PFSK-1 (cell line): ENCODE results near the gene TBC1D8.

Experiments used
- FOXP2 ChIP-seq: optimal IDR thresholded peaks from 2 replicates; pipeline ENCODE3; 2011; ENCODE audit warnings: borderline replicate concordance, control low read depth, inconsistent platforms; ENCODE audit not compliant: insufficient read depth; ENCODE audit errors: extremely low read length, extremely low read depth
- POLR2AphosphoS5 ChIP-seq: IDR thresholded peaks from 2 replicates; pipeline ENCODE4 v1.6.1; 2012; ENCODE audit warnings: low read depth, mild to moderate bottlenecking, control low read depth, low read length, moderate library complexity
- REST ChIP-seq, 2 experiments: IDR thresholded peaks; 2 replicates each; pipeline versions ENCODE4 v1.6.1 to v1.8.0; 2011 to 2012; ENCODE audit warnings: low read depth in 2 of 2, low read length in 2 of 2, control low read depth in 1 of 2, inconsistent platforms in 1 of 2, mild to moderate bottlenecking in 1 of 2, moderate library complexity in 1 of 2; ENCODE audit not compliant: insufficient read depth in 1 of 2
- SIN3A ChIP-seq: IDR thresholded peaks from 2 replicates; pipeline ENCODE4 v1.6.1; 2012; ENCODE audit warnings: mild to moderate bottlenecking, low read length, moderate library complexity, borderline replicate concordance; ENCODE audit not compliant: insufficient read depth
- TAF1 ChIP-seq: IDR thresholded peaks from 2 replicates; pipeline ENCODE4 v1.6.1; 2012; ENCODE audit warnings: low read length, control low read depth, borderline replicate concordance; ENCODE audit not compliant: insufficient read depth

Gene TBC1D8

DNA sequence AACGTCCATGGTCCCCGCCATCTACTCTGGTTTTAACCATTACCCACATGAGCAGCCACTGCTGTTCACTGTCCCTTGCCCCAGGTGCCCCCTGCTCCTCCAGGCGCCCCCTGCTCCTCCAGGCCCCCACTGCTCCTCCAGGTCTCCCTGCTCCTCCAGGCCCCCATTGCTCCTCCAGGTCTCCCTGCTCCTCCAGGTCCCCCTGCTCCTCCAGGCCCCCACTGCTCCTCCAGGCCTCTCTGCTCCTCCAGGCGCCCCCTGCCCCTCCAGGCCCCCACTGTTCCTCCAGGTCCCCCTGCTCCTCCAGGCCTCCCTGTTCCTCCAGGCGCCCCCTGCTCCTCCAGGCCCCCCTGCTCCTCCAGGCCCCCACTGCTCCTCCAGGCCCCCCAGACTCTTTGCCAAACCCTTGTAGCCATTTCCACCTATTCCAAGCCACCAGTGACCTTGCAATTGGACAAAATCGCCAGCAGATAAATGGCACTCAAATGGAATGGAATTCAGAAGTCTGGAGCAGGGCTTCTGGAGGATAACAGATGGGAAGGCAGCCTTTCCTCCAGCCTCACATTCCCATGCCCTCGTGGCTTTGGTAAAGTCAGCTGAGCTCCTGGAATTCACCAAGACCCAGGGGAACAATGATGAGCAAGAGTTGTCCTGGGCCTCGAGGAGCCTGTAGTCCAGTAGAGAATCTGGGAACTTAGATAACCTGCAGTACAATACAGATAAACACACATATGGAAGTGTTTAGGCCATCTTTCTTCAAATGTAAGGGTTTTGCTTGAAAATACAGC, 162.4 kb downstream of the TBC1D8 start:
- TF ChIP-seq FOXP2 = no peak
- no peak for TF ChIP-seq SIN3A
- no peak for TF ChIP-seq TAF1
- TF ChIP-seq REST (IDR thresholded peaks at IDR 0.05; ENCODE audit: insufficient read depth in 1 of 2, low read depth in 2 of 2, low read length in 2 of 2) = no peak
- TF ChIP-seq POLR2AphosphoS5 = no peak

DNA sequence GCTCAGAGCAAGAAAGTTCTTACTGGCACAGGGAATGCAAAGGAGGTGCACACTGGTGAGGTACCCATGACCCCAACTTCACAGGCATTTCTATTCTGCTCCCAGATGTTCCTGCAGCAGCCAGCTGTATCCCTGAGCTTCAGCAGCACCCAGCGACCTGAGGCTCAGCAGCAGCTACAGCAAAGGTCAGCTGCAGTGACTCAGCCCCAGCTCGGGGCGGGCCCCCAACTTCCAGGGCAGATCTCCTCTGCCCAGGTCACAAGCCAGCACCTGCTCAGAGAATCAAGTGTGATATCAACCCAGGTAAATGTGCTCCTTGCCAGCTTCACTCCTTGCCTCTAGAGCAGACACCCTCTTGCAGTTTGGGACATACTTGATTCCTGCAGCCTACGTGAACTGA, 163.2 kb downstream of the TBC1D8 start:
- TF ChIP-seq SIN3A = no peak
- no peak for TF ChIP-seq REST (IDR thresholded peaks at IDR 0.05; ENCODE audit: insufficient read depth in 1 of 2, low read depth in 2 of 2, low read length in 2 of 2)
- TF ChIP-seq POLR2AphosphoS5 = no peak
- TF ChIP-seq FOXP2 = no peak
- no peak for TF ChIP-seq TAF1

DNA sequence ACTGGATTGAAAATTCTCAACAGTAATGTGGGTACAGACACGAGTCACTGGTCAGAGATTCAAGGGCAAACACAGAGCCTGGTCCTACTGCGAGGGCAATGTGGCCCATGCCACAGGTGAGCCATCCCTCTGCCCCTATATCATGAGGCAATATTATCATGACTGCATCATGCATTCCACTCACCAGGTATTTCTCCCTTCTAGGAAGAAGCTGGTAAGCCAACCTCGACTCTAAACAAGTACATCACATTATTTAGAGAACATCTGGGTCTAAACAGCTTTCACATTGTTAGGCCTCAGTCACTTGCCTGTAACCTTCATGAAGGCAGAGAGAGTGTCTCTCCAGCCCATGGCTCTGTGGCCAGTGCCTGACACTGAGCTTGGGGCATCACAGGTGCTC, 163.6 kb downstream of the TBC1D8 start:
- no peak for TF ChIP-seq FOXP2
- TF ChIP-seq POLR2AphosphoS5 = no peak
- no peak for TF ChIP-seq TAF1
- no peak for TF ChIP-seq REST (IDR thresholded peaks at IDR 0.05; ENCODE audit: insufficient read depth in 1 of 2, low read depth in 2 of 2, low read length in 2 of 2)

GRCh38 chr2:100986157-100986556, 165.0 kb downstream of the TBC1D8 start:
- TF ChIP-seq REST (IDR thresholded peaks at IDR 0.05; ENCODE audit: insufficient read depth in 1 of 2, low read depth in 2 of 2, low read length in 2 of 2) (no peak), FOXP2 (no peak), POLR2AphosphoS5 (no peak), TAF1 (no peak), SIN3A (no peak)

DNA sequence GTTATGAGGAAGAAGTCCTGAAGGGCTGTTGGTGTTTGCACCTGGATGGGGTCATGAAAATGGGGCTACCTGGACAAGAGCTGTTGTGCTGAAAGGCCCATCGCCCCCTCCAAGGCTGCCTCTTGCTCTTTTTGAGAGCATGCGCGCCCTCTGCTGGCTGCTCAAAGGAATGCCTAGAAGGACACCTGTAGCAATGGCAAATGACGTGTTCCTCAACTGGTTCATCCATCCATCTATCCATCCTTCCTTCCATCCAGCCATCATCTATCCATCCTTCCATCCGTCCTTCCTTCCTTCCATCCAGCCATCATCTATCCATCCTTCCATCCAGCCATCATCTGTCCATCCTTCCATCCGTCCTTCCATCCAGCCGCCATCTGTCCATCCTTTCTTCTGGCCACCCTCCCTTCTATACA, 166.3 kb downstream of the TBC1D8 start:
- TF ChIP-seq REST (IDR thresholded peaks at IDR 0.05; ENCODE audit: insufficient read depth in 1 of 2, low read depth in 2 of 2, low read length in 2 of 2) (no peak), FOXP2 (no peak), POLR2AphosphoS5 (no peak), SIN3A (no peak), TAF1 (no peak)
